HUDEP-2 (cell line): ENCODE measurements around the gene TSPAN4.

Experiments
- DNase-seq, 76 experiments: peaks; one replicate each; lab custom pipeline; 2025; ENCODE audit not compliant: unreplicated experiment in 76 of 76; lab: John Stamatoyannopoulos, UW

Gene TSPAN4

DNA sequence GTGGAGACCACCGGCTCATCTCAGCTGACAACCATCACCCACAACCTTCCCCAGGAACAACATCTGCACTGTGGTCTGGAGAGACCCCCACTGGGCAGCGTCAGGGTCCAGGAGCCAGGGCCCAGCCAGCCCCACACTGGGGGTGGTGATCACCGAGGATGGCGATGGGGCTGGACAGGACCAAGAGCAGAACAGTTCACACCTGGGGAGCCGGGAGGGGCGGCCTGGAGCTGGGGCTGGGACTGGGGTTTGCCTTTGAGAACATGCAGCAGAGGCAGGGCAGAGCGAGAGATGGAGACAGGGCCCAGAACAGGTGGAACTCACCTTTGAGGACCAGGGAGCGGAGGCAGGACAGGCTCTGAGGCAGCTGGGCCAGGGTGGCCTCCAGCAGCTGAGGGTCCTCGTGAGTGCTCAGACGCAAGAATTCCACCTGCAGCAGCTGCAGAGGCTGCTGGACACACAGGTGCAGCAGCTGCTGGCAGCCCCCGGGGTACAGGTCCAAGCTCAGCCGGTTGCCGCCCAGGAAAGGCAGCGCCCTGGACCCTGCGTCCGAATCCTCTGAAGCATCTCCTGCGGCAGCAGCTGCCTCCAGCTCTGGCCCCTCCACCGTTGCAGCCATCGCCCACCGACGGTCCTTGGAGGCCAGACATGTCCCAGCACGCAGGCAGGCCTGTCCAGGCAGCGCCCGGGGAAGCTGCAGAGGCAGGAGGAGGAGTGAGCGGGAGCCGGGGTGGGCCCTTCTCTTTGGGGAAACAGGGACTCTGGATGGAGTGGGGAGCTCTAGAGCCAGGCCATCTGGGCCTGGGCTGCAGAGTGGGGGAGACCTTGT is 38.7 kb upstream of the TSPAN4 start:
- DNase-seq = no peak

GRCh38 chr11:804599-804964 is 38.1 kb upstream of the TSPAN4 start:
- DNase-seq = no peak

DNA sequence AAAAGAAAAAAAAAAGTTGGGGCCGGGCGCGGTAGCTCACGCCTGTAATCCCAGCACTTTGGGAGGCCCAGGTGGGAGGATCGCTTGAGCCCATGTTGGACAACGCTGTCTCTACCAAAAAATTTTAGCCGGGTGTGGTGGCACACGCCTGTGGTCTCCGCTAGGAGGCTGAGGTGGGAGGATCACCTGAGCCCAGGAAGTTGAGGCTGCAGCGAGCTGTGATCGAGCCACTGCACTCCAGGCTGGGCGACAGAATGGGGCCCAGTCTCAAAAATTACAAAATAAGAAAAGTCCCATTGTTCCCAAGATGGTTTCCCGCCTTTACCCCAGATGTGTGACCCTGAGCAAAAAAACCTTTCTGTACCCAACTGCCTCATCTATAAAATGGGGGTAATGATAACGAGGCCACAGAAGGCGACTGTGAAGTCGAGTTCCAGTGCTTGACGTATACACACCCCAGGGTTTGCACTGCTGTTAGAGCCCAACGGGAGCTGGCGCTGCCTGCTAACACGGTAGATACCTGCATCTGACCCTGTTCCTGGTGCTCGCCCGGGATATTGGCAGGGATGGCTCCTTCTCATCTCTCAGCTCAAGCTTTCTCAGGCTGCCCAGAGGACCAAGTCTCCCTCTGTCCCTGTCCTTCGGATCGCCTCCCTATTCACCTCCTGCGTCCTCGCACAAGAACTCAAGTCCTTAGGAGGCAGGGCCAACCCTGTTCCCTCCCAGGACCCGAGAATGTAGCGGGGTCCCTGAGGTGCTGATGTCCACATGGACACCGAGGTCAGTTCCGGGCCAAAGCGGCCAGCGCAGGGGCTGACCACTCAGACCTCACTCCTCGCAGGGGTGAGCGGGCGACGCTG is 34.0 kb upstream of the TSPAN4 start:
- DNase-seq = peak in 21 of 76 experiments; percentile 5 to 79 (median 33)

GRCh38 chr11:809287-810039 is 33.2 kb upstream of the TSPAN4 start, which contains the start of gene RPLP2:
TSS of gene RPLP2 (plus strand) at chr11:809967. CDS start at chr11:810235, 268 bp downstream.
- DNase-seq = peak in 75 of 76 experiments; percentile 47 to 97 (median 94)

DNA sequence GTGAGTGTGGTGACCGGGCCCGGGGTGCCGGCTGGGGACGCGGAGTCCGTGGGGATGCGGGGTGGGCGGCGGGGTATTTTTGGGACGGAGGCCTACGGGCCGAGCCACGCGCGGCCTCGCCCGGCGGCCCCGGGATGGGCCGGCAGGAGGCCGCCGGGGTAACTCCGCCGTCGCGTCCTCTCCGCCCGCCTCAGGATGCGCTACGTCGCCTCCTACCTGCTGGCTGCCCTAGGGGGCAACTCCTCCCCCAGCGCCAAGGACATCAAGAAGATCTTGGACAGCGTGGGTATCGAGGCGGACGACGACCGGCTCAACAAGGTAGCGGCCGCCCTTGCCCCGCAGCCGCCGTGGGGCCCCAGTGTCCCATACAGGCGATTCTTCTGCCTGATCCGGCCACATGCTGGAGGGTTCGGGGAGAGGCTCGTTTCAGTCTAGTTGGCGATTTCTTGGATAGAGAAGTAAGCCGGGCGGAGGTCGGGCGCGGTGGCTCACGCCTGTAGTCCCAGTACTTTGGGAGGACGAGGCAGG is 32.5 kb upstream of the TSPAN4 start:
- DNase-seq = peak in 1 of 76 experiments; percentile 37

- DNase-seq = peak in 15 of 76 experiments; percentile 13 to 44 (median 28)
Measured at GRCh38 chr11:811446-812245, 31.0 kb upstream of the TSPAN4 start.

DNA sequence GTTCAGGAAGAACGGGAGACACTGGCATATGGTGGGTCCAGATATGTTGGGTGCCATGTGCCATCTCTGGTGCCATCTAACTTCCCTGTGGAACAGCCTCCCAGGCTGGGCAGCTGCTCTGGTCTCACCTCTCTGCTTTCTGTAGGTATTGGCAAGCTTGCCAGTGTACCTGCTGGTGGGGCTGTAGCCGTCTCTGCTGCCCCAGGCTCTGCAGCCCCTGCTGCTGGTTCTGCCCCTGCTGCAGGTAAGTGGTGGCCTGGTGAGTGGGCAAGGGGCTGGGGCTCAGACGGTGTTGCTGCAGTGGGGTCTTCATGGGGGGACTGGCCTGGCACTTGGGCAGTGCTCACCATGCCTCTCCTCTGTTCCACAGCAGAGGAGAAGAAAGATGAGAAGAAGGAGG is 30.3 kb upstream of the TSPAN4 start:
- DNase-seq = no peak

DNA sequence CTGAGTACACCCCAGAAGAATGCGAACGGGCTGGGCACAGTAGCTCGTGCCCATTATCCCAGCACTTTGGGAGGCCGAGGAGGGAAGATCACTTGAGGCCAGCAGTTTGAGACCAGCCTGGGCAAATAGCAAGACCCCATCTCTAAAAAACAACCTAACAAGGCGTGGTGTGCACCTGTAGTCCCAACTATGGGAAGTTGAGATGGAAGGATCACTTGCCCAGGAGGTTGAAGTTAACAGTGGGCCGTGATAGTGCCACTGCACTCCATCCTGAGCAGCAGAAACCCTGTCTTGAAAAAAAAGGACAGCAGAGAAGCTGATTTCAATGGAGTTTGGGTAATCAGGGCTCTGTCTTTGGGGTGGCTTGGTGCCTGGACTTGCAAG is 29.6 kb upstream of the TSPAN4 start:
- no peak for DNase-seq

- DNase-seq = peak in 2 of 76 experiments; percentile 20 to 22
Measured at GRCh38 chr11:813456-814096, 29.1 kb upstream of the TSPAN4 start.

DNA sequence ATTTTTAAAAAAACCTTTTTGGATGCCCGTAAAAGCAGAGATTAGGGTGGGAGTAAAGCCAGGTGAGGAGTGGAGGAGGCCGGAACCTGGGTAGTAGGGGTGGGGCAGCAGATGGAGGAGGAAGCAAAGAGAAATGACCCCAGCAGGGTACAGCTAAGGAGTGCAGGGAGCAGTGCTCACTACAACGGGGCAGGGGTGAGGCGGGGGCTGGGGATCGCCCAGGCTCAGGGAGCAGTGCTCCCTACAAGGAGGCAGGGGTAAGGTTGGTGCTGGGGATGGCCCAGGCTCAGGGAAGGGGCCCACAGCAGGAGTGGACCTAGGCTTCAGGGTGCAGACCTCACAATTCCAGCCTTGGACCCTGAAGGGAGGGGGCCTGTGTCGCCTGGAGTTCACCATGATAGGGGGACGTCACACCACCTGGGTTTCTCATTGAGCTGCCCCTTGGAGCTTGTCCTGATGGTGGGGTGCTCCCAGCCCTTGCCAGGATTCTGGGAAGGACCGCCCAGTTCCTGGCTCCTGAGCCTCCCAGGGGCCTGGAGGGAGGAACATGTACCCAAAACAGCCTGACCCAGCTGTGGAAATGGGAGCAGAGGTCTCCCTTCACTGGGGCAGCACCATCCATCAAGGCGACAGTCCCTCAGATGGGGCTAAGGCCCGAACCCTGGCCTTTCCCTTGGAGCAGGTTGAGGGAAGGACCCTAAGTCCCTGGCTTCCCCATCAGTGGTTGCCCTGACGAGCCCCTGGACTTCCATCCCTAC is 26.8 kb upstream of the TSPAN4 start:
- no peak for DNase-seq

DNA sequence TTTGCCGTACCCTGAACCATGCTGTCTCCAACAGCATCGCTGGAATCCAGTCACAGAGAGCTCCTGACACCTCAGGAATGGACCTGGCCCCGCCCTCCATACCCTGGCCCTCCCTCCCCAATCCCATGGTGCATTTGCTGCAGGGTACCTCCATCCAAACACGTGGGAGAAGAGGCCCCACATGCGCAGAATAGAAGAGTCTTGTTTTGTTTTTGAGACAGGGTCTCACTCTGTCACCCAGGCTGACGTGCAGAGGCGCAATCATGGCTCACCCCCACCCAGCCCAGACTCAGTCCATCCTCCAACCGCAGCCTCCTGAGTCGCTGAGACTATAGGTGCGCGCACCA is 26.2 kb upstream of the TSPAN4 start:
- no peak for DNase-seq

DNA sequence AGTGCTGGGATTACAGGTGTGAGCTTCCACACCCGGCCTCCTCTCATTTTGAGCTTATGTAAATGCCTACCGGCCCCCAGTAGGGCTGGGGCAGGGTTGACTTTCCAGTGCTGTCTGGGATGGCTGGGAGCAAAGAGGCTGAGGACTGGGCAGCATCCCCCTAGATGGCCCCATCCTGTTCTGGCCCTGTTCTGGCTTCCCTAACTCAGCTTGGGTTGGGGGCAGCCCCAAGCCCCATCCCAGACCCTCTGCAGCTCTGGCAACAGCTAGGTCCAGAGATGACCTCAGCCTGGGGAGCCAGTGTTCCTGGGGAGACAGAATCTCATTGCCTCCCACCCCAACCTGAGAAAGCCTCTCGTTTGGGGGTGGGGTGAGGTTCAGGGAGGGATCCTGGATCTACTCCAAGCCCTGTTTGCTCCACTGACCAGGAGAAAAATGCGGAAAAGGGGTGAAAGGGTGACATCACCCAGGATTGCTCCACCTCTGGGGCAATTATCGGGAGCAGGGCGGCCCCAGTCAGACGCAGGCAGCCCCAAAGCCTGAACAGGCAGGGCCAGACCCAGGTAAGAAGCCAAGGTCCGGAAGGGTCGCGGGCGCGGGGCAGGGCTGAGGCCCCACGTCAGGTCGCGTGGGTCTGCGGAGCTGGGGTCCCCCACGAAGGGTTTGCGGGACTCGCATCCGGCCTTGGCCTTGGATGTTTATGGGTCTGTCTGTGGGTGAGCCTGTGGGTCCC is 24.1 kb upstream of the TSPAN4 start, which contains the start of gene PNPLA2:
Gene PNPLA2 (plus strand): TSS at position 519 of the 733 bp plus-strand sequence. CDS start 805 bp downstream, outside the sequence.
- no peak for DNase-seq

GRCh38 chr11:819129-819931 is 23.3 kb upstream of the TSPAN4 start:
- DNase-seq = peak in 70 of 76 experiments; percentile 28 to 94 (median 77)

- peak in 73 of 76 experiments; percentile 40 to 94 (median 83) for DNase-seq
Measured at GRCh38 chr11:819943-820649, 22.6 kb upstream of the TSPAN4 start.

DNA sequence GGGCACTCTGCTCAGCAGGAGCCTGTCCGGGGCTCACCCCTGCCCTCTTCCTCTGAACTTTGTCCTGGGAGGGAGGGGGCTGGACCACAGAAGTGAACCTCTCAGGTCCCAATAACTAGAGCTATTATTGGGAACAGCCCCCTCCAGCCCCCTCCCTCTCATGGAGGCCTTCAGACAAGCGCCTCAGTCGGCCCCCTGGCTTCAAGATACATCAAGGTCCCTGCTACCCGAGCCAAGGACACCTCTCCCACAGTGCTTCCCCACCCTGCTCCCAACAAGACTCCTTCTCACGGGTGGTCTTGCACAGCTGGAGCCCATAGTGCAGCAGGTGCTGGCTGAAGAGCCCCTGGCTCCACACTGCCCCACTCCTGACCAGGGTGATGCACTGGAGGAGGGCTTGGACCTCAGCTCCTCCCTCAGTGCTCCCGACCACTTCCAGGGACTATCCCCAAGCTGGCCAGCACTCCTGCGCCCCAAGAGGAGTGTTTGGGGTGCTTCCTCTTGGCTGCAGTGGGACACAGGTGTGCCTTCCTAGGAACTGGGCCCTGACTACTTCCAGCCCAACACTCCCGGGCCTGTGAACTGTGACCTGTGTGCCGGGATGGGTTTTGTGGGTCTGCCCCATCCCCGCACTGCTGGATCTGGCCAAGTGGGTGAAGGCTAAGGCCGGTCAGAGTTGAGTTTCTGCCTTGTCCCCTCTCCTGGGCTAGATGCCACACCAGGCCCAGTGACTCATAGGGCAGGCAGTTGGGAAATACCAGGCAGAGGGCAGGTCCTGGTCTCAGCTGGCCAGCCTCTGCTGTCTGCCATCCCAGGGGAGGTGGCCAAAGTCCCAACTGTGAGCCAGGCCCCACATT is 21.8 kb upstream of the TSPAN4 start:
- peak in 4 of 76 experiments; percentile 19 to 26 (median 20) for DNase-seq
